Measurements from ENCODE around the gene ADGRF4.

- no peak for TF ChIP-seq EZH2 (IDR thresholded peaks at IDR 0.05)
- TF ChIP-seq POLR2AphosphoS5 (IDR thresholded peaks at IDR 0.05; ENCODE audit: borderline replicate concordance, low read depth, low read length): no peak
- TF ChIP-seq FOXP2 (optimal IDR thresholded peaks at IDR 0.05; ENCODE audit: control extremely low read depth, extremely low read length, insufficient read depth): no peak
These were observed at the start of gene ADGRF4 for GRCh38 chr6:47698342-47698787.
